Liver (tissue), 3 donors: ENCODE measurements around the gene SMU1.

Experiments
- FOXA1 ChIP-seq: IDR thresholded peaks from 2 replicates; pipeline ENCODE4 v1.6.1; 2016; ENCODE audit warnings: antibody characterized with exemption
- JUND ChIP-seq, 2 donors: IDR thresholded peaks; 2 replicates each; pipeline ENCODE4 v1.6.1; 2016; ENCODE audit warnings: antibody characterized with exemption in 2 of 2
- RAD21 ChIP-seq, 2 donors: IDR thresholded peaks; 2 replicates each; pipeline ENCODE4 v1.6.1; 2016; ENCODE audit warnings: antibody characterized with exemption in 2 of 2, mild to moderate bottlenecking in 2 of 2
- TAF1 ChIP-seq: conservative IDR thresholded peaks from 2 replicates; pipeline ENCODE4 v1.6.1; 2016; ENCODE audit warnings: antibody characterized with exemption, mild to moderate bottlenecking
- TF ChIP-seq, protein P1 (sequence below): fragments of 150-350 bp; IDR thresholded peaks from 2 replicates; pipeline ENCODE4 v1.5.1; 2017; ENCODE audit warnings: improper control_type of control experiment, low read depth, low read length; ENCODE audit not compliant: missing input control
- TF ChIP-seq, protein P2 (sequence below): IDR thresholded peaks from 2 replicates; pipeline ENCODE4 v1.6.1; 2016; ENCODE audit warnings: antibody characterized with exemption
- TF ChIP-seq, protein P3 (sequence below): IDR thresholded peaks from 2 replicates; pipeline ENCODE4 v1.6.1; 2016; ENCODE audit warnings: antibody characterized with exemption, mild to moderate bottlenecking
- TF ChIP-seq, protein P4 (sequence below): IDR thresholded peaks from 2 replicates; pipeline ENCODE4 v1.6.1; 2016; ENCODE audit warnings: antibody characterized with exemption
- TF ChIP-seq, protein P5 (sequence below): IDR thresholded peaks from 2 replicates; pipeline ENCODE4 v1.6.1; 2016; ENCODE audit warnings: antibody characterized with exemption
- donor health status: healthy.
- donor health status: healthy.

DNA sequence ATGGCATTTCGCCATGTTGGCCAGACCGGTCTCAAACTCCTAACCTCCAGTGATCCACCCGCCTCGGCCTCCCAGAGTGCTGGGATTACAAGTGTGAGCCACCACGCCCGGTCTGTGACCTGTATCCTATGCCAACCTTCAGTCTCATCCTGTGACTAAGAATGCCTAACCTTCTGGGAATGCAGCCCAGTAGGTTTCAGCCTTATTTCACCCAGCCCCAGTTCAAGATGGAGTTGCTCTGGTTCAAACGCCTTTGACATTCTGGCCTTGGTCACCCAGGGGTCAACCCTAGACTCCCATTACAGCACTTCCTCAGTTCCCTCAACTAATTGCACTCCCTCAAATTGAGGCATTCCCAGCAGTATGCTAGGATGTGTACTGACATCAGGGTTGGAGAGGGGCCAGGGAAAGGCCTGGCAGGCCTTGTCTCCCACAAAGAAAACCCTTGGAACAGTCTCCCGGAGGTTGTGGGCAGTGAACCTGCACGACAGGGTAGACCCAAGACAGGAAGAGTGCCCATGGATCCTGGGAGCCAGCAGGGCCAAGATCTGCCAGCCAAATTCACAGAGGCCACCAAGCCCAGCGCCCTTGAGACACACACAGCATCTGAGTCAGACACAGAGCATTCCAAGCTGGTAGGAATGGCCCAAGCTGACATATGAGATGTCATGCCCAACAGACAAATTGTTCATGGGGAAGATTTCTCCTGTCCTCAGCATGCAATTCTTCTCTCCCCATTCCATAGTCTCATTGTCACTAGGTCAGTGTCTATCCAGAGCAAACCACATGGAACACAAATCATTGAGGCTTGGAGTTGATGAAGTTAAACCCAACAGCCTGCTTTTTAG lies 24.9 kb upstream of the SMU1 start:
- TF ChIP-seq, protein P1, sequence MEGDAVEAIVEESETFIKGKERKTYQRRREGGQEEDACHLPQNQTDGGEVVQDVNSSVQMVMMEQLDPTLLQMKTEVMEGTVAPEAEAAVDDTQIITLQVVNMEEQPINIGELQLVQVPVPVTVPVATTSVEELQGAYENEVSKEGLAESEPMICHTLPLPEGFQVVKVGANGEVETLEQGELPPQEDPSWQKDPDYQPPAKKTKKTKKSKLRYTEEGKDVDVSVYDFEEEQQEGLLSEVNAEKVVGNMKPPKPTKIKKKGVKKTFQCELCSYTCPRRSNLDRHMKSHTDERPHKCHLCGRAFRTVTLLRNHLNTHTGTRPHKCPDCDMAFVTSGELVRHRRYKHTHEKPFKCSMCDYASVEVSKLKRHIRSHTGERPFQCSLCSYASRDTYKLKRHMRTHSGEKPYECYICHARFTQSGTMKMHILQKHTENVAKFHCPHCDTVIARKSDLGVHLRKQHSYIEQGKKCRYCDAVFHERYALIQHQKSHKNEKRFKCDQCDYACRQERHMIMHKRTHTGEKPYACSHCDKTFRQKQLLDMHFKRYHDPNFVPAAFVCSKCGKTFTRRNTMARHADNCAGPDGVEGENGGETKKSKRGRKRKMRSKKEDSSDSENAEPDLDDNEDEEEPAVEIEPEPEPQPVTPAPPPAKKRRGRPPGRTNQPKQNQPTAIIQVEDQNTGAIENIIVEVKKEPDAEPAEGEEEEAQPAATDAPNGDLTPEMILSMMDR: no peak
- TF ChIP-seq TAF1 (no peak), RAD21 (IDR thresholded peaks at IDR 0.05) (no peak), FOXA1 (no peak), JUND (IDR thresholded peaks at IDR 0.05) (no peak)
- TF ChIP-seq, protein P2, sequence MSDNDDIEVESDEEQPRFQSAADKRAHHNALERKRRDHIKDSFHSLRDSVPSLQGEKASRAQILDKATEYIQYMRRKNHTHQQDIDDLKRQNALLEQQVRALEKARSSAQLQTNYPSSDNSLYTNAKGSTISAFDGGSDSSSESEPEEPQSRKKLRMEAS: no peak
- TF ChIP-seq, protein P3, sequence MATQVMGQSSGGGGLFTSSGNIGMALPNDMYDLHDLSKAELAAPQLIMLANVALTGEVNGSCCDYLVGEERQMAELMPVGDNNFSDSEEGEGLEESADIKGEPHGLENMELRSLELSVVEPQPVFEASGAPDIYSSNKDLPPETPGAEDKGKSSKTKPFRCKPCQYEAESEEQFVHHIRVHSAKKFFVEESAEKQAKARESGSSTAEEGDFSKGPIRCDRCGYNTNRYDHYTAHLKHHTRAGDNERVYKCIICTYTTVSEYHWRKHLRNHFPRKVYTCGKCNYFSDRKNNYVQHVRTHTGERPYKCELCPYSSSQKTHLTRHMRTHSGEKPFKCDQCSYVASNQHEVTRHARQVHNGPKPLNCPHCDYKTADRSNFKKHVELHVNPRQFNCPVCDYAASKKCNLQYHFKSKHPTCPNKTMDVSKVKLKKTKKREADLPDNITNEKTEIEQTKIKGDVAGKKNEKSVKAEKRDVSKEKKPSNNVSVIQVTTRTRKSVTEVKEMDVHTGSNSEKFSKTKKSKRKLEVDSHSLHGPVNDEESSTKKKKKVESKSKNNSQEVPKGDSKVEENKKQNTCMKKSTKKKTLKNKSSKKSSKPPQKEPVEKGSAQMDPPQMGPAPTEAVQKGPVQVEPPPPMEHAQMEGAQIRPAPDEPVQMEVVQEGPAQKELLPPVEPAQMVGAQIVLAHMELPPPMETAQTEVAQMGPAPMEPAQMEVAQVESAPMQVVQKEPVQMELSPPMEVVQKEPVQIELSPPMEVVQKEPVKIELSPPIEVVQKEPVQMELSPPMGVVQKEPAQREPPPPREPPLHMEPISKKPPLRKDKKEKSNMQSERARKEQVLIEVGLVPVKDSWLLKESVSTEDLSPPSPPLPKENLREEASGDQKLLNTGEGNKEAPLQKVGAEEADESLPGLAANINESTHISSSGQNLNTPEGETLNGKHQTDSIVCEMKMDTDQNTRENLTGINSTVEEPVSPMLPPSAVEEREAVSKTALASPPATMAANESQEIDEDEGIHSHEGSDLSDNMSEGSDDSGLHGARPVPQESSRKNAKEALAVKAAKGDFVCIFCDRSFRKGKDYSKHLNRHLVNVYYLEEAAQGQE: no peak
- TF ChIP-seq, protein P4, sequence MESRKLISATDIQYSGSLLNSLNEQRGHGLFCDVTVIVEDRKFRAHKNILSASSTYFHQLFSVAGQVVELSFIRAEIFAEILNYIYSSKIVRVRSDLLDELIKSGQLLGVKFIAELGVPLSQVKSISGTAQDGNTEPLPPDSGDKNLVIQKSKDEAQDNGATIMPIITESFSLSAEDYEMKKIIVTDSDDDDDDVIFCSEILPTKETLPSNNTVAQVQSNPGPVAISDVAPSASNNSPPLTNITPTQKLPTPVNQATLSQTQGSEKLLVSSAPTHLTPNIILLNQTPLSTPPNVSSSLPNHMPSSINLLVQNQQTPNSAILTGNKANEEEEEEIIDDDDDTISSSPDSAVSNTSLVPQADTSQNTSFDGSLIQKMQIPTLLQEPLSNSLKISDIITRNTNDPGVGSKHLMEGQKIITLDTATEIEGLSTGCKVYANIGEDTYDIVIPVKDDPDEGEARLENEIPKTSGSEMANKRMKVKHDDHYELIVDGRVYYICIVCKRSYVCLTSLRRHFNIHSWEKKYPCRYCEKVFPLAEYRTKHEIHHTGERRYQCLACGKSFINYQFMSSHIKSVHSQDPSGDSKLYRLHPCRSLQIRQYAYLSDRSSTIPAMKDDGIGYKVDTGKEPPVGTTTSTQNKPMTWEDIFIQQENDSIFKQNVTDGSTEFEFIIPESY: no peak
- TF ChIP-seq, protein P5, sequence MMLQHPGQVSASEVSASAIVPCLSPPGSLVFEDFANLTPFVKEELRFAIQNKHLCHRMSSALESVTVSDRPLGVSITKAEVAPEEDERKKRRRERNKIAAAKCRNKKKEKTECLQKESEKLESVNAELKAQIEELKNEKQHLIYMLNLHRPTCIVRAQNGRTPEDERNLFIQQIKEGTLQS: no peak
